HEK293T (cell line): Measurements from ENCODE around the gene SORBS2.

ENCODE experiments used
- BHLHE40 ChIP-seq: fragments of 450-650 bp; IDR thresholded peaks from 2 replicates; pipeline ENCODE4 v1.6.1; 2016; ENCODE audit warnings: mild to moderate bottlenecking, moderate library complexity, borderline replicate concordance
- CTBP1 ChIP-seq: fragments of 450-650 bp; IDR thresholded peaks from 2 replicates; pipeline ENCODE4 v1.6.1; 2016; ENCODE audit warnings: borderline replicate concordance
- FOXK2 ChIP-seq: fragments of 450-650 bp; IDR thresholded peaks from 2 replicates; pipeline ENCODE4 v1.6.1; 2016; ENCODE audit warnings: mild to moderate bottlenecking
- LEF1 ChIP-seq: fragments of 450-650 bp; IDR thresholded peaks from 2 replicates; pipeline ENCODE4 v1.6.1; 2017; ENCODE audit warnings: mild to moderate bottlenecking, borderline replicate concordance
- SUZ12 ChIP-seq: fragments of 450-650 bp; IDR thresholded peaks from 2 replicates; pipeline ENCODE4 v1.6.1; 2016; ENCODE audit warnings: mild to moderate bottlenecking
- ZNF384 ChIP-seq: fragments of 450-650 bp; IDR thresholded peaks from 2 replicates; pipeline ENCODE4 v1.6.1; 2016

DNA sequence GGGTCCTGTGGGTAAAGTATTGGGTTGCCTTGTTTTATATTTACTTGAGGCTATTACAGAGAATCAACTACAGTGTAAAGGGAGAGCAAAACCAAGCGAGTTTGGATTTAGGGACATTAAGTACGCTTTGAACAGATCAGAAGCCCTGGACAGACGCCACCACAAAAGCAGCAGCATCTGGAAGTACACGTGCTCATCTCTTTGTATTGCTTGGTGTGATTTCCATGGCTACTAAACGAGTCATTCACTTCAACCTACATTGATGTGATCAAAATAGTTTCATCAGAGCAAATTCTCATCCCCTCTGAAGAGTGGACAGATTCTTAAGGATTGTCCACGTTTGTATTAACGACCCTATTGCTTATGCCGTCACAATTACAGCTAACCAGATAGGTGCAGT, 85.1 kb downstream of the SORBS2 start:
- TF ChIP-seq CTBP1 (no peak), SUZ12 (no peak), BHLHE40 (no peak), ZNF384 (no peak), FOXK2 (no peak), LEF1 (no peak)
